Caco-2 (cell line): ENCODE measurements around the gene PHKB. TPM values are rescaled to one million over a fixed set of nuclear protein-coding genes. Genes with fewer than 3 reads are reported as not detected.
"Not testable (repeated sequence)": the region's sequence is repeated elsewhere in the genome, so short reads cannot be mapped to it uniquely, and the experiment has no call there.

Source experiments
- BruUV-seq: library from RNA; stranded (reverse); fragments of 400-500 nt; replicated peaks from 2 replicates; lab custom pipeline; 2021; lab: Mats Ljungman, UMichigan
- CTCF ChIA-PET: fragments of 300-600 bp; sonication (Branson Sonifier 250); formaldehyde crosslinking; loops from one replicate; lab custom pipeline; 2022; ENCODE audit warnings: antibody characterized with exemption; lab: Charles Lee
- POLR2A ChIA-PET: fragments of 300-600 bp; sonication (Branson Sonifier 250); formaldehyde crosslinking; loops from one replicate; lab custom pipeline; 2022; ENCODE audit warnings: antibody characterized with exemption; lab: Charles Lee
- DNase-seq, 2 experiments: peaks; one replicate each; pipeline versions ENCODE4 v3.0.0 to v3.0.0-alpha.2; 2020 to 2022
- H3K27me3 ChIP-seq: replicated peaks from 2 replicates; pipeline ENCODE4 v1.6.0; 2011; ENCODE audit warnings: low read length; ENCODE audit not compliant: control insufficient read depth, insufficient read depth
- H3K36me3 ChIP-seq: 2 replicates; pipeline ENCODE4 v1.5.1; 2011; ENCODE audit warnings: low read length; ENCODE audit not compliant: control insufficient read depth, insufficient read depth
- H3K4me1 ChIP-seq: fragments of 250-450 bp; sonication (Bioruptor Pico); 2 replicates; pipeline ENCODE4 v1.5.1; 2020; ENCODE audit warnings: mild to moderate bottlenecking
- H3K4me3 ChIP-seq: 2 replicates; pipeline ENCODE4 v1.5.1; 2011; ENCODE audit warnings: low read depth, mild to moderate bottlenecking, control low read depth, low read length
- H3K9me3 ChIP-seq: fragments of 250-450 bp; sonication (Bioruptor Pico); 2 replicates; pipeline ENCODE4 v1.5.1; 2020; ENCODE audit warnings: mild to moderate bottlenecking, moderate library complexity
- H3K27ac Mint-ChIP-seq: one replicate; pipeline ENCODE4 v1.8.0; 2022; ENCODE audit warnings: mixed read lengths; ENCODE audit not compliant: unreplicated experiment
- H3K27me3 Mint-ChIP-seq: one replicate; pipeline ENCODE4 v1.8.0; 2022; ENCODE audit warnings: mixed read lengths; ENCODE audit not compliant: insufficient read depth, unreplicated experiment
- H3K36me3 Mint-ChIP-seq: one replicate; pipeline ENCODE4 v1.8.0; 2022; ENCODE audit warnings: mild to moderate bottlenecking, mixed read lengths; ENCODE audit not compliant: insufficient read depth, unreplicated experiment
- H3K4me1 Mint-ChIP-seq: one replicate; pipeline ENCODE4 v1.8.0; 2022; ENCODE audit warnings: low read depth, mixed read lengths; ENCODE audit not compliant: unreplicated experiment
- H3K4me3 Mint-ChIP-seq: one replicate; pipeline ENCODE4 v1.8.0; 2022; ENCODE audit warnings: mild to moderate bottlenecking, moderate library complexity, mixed read lengths; ENCODE audit not compliant: unreplicated experiment
- H3K9me3 Mint-ChIP-seq: one replicate; pipeline ENCODE4 v1.8.0; 2022; ENCODE audit warnings: mixed read lengths; ENCODE audit not compliant: unreplicated experiment
- CTCF ChIP-seq, 2 experiments: fragments of 200-600 bp in 1 of 2; IDR thresholded peaks; 1 replicate in 1 of 2; 2 replicates in 1 of 2; pipeline versions ENCODE4 v1.5.1 to v1.8.0; 2011 to 2022; ENCODE audit warnings: antibody characterized with exemption in 1 of 2, control low read depth in 1 of 2, inconsistent platforms in 1 of 2, low read depth in 1 of 2, low read length in 1 of 2, mild to moderate bottlenecking in 1 of 2, moderate library complexity in 1 of 2; ENCODE audit not compliant: insufficient read depth in 1 of 2, severe bottlenecking in 1 of 2, unreplicated experiment in 1 of 2
- intact Hi-C: fragments of 100-400 bp; cut with micrococcal nuclease; formaldehyde crosslinking; loops from one replicate; pipeline ENCODE4 v1.10.0; 2022; ENCODE audit not compliant: unreplicated experiment
- total RNA-seq: library from RNA; stranded (reverse); gene quantifications from 2 replicates; pipeline ENCODE4 v1.2.3, GENCODE V29; 2022

PHKB gene
- total RNA-seq, 1 experiment from 2014 or later: 74.2 TPM

DNA sequence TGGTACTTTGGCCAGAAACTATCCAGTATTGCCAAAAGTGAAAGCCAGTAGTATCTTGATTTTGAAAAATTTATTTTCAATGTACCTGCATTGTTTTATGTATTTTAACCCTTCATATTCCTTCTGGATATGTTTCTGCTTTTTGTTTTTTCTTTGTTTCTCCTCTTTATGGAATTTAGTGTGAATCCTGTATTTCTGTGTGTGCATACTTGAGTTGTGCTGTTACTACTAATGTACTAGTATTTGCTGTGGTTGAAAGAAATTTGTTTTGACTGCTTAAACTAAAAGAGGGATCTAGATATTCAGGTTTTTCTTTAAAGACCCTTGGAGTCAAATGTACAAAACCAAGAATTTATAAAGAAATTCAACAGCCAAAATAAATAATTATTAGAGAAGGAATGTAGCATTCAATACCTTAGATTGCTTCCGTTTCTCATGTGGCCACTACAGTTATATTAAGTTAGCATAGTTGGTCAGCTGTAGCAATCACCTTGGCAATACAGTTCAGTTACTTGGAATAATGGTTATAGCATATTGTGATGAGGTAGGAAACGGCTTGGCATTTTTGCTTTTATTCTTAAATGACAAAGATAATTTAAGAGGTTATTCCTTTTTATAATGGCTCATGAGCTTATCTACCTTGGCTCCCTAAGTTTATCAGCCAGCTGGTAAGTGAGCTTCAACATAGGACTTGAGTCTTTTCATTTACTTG is 4.9 kb downstream of the PHKB start:
- H3K27ac Mint-ChIP-seq: no peak overlapping the region
- no peak for DNase-seq
- Histone ChIP-seq H3K36me3 (no peaks in the 10 kb centered on the region), H3K4me3 (no peak overlapping the region), H3K4me1 (peaks cover 26% of the 10 kb centered on the region), H3K27me3 (no peaks in the 10 kb centered on the region), H3K9me3 (no peaks in the 10 kb centered on the region)
- no TSS peak for BruUV-seq
- CTCF ChIA-PET: no interaction called here
- H3K4me3 Mint-ChIP-seq: no peak overlapping the region
- H3K4me1 Mint-ChIP-seq: peaks cover 22% of the 10 kb centered on the region
- POLR2A ChIA-PET: no interaction called here
- H3K9me3 Mint-ChIP-seq: no peaks in the 10 kb centered on the region
- TF ChIP-seq CTCF (IDR thresholded peaks at IDR 0.05; ENCODE audit: insufficient read depth in 1 of 2, low read depth in 1 of 2, low read length in 1 of 2, severe bottlenecking in 1 of 2, unreplicated experiment in 1 of 2): no peak
- intact Hi-C loops: no loop called here
- peaks cover 8% of the 10 kb centered on the region for H3K36me3 Mint-ChIP-seq
- H3K27me3 Mint-ChIP-seq: no peaks in the 10 kb centered on the region

DNA sequence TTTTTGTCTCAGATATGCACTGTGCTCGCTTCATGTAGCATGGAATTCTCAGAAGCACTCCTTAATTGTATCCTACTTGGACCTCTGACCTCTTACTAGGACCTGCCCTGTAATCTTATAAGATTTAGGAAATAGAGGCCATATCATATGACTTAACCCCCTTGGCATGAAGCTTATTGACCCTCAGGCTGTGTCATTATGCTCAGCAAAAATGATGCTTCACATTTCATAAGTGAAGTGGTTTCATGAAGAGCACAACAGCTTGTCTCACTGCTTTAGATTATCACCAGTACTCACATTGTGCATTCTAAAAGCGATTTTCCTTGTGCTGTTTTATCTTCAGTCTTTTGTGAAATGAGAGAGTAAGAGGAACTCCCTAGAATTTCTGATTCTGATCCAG is 6.4 kb downstream of the PHKB start:
- H3K36me3 Mint-ChIP-seq: no peaks in the 10 kb centered on the region
- BruUV-seq: no TSS peak
- no peak overlapping the region for H3K4me3 Mint-ChIP-seq
- CTCF ChIA-PET: no interaction called here
- H3K4me1 Mint-ChIP-seq: peaks cover 22% of the 10 kb centered on the region
- H3K27me3 Mint-ChIP-seq: no peaks in the 10 kb centered on the region
- no peaks in the 10 kb centered on the region for H3K9me3 Mint-ChIP-seq
- TF ChIP-seq CTCF (IDR thresholded peaks at IDR 0.05; ENCODE audit: insufficient read depth in 1 of 2, low read depth in 1 of 2, low read length in 1 of 2, severe bottlenecking in 1 of 2, unreplicated experiment in 1 of 2): no peak
- H3K27ac Mint-ChIP-seq: peak overlapping the region; percentile 31
- Histone ChIP-seq H3K4me1 (peaks cover 26% of the 10 kb centered on the region), H3K27me3 (no peaks in the 10 kb centered on the region), H3K36me3 (no peaks in the 10 kb centered on the region), H3K4me3 (no peak overlapping the region), H3K9me3 (no peaks in the 10 kb centered on the region)
- POLR2A ChIA-PET: interaction anchor here (0.5 kb wide), 1 partner anchor 30 kb away, joined by 3 read pairs; no protein-coding TSS in a partner anchor
- intact Hi-C loops: no loop called here
- no peak for DNase-seq

DNA sequence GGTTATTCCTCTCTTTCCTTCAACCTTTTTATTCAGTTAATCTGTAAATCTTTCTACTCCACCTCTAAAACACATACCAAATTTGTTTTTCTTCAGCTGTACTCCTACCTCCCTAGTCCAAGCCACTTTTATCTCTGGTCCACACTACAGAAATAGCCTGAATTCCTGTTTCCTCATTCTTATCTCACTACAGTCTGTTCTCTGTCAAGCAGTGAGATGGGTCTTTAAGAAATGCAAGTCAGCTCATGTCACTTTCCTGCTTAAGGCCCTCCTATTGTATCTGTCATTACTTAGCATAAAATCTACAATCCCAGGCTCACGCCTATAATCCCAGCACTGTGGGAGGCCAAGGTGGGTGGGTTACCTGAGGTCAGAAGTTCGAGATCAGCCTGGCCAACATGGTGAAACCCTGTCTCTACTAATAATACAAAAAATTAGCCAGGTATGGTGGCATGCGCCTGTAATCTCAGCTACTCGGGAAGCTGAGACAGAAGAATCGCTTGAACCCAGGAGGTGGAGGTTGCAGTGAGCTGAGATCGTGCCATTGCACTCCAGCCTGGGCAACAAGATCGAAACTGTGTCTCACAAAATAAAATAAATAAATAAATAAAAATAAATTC is 7.0 kb downstream of the PHKB start:
- BruUV-seq, H3K27me3 Mint-ChIP-seq, H3K4me3 ChIP-seq, CTCF ChIA-PET, H3K9me3 Mint-ChIP-seq, H3K36me3 Mint-ChIP-seq, H3K36me3 ChIP-seq, intact Hi-C loops, H3K9me3 ChIP-seq, POLR2A ChIA-PET, H3K27me3 ChIP-seq: not testable (repeated sequence)
- peak in 1 of 2 experiments; percentile 4 for DNase-seq
- Mint-ChIP-seq H3K4me1 (peaks cover 22% of the 10 kb centered on the region), H3K4me3 (peak overlapping the region; percentile 12), H3K27ac (peak overlapping the region; percentile 31)
- H3K4me1 ChIP-seq: peaks cover 23% of the 10 kb centered on the region
